Bronchial epithelial cell (primary cell): ENCODE data around the gene HS6ST2. TPM values are rescaled to one million over a fixed set of nuclear protein-coding genes. Genes with fewer than 3 reads are reported as not detected.
A peak's percentile ranks its signal among the peaks of the same experiment; 100 is the strongest.

ENCODE experiments used
- DNase-seq: peaks from one replicate; pipeline ENCODE4 v3.0.0-alpha.2; 2010; ENCODE audit warnings: low read depth
- FAIRE-seq: peaks from 2 replicates; lab custom pipeline; 2011; peaks lifted over from hg19 to GRCh38; lab: Jason Lieb, UNC
- H3K27me3 ChIP-seq: 2 replicates; pipeline ENCODE4 v1.5.1; 2011; ENCODE audit warnings: low read length; ENCODE audit not compliant: control insufficient read depth, insufficient read depth
- H3K36me3 ChIP-seq: 2 replicates; pipeline ENCODE4 v1.5.1; 2011; ENCODE audit warnings: low read length; ENCODE audit not compliant: control insufficient read depth, insufficient read depth
- H3K4me3 ChIP-seq: 2 replicates; pipeline ENCODE4 v1.5.1; 2011; ENCODE audit warnings: mild to moderate bottlenecking, low read depth, low read length, control low read depth
- CTCF ChIP-seq: IDR thresholded peaks from 2 replicates; pipeline ENCODE4 v1.5.1; 2011; ENCODE audit warnings: mild to moderate bottlenecking, moderate library complexity, low read length, control low read depth, inconsistent platforms; ENCODE audit not compliant: insufficient read depth, severe bottlenecking
- total RNA-seq: library from RNA; depleted of rRNA; stranded (reverse); fragments of >200 nt; gene quantifications from 2 replicates; pipeline ENCODE4 v1.2.1, GENCODE V29; 2014

Gene HS6ST2
- total RNA-seq, 1 donor from 2014 or later = 16.8 TPM

- H3K27me3 ChIP-seq = no peaks in the 10 kb centered on the region
- no peaks in the 10 kb centered on the region for H3K36me3 ChIP-seq
- H3K4me3 ChIP-seq = no peak overlapping the region
- no peak for TF ChIP-seq CTCF
- DNase-seq = no peak
- peak; percentile 55 for FAIRE-seq
Observed at GRCh38 chrX:132742246-132742645, 216.2 kb downstream of the HS6ST2 start.

GRCh38 chrX:132741689-132742088 lies 216.7 kb downstream of the HS6ST2 start:
- FAIRE-seq = no peak

GRCh38 chrX:132740316-132741123 lies 217.9 kb downstream of the HS6ST2 start:
- FAIRE-seq = no peak
- peak; percentile 55 for TF ChIP-seq CTCF

More at GRCh38 chrX:132741689-132742088, 216.7 kb downstream of the HS6ST2 start:
- H3K4me3 ChIP-seq = no peak overlapping the region
- H3K27me3 ChIP-seq = no peaks in the 10 kb centered on the region
- no peak for TF ChIP-seq CTCF
- DNase-seq = peak; percentile 59
- H3K36me3 ChIP-seq = no peaks in the 10 kb centered on the region

DNA sequence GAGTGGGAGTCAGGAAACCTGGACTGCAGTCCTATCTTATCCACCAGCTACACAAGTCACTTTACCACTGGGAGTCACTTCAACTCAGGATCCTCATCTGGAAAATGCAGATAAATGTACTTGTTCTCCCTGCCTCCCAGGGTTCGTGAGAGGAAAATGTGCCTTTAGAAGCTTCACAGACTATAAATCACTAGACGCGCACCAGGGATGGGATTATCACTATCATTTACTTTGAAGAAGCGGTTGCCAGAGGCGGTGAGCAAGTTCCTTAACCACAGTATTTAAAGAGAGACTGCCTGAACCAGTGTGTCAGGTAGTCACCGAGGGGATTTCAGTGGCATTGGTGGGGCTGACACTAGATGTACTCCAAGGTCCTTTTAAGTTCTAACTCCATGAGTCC lies 219.5 kb downstream of the HS6ST2 start:
- H3K27me3 ChIP-seq = no peaks in the 10 kb centered on the region
- DNase-seq = no peak
- no peaks in the 10 kb centered on the region for H3K36me3 ChIP-seq
- no peak for TF ChIP-seq CTCF
- H3K4me3 ChIP-seq = no peak overlapping the region
- no peak for FAIRE-seq

More at GRCh38 chrX:132740316-132741123, 217.9 kb downstream of the HS6ST2 start:
- Histone ChIP-seq H3K27me3 (no peaks in the 10 kb centered on the region), H3K36me3 (no peaks in the 10 kb centered on the region), H3K4me3 (no peak overlapping the region)
- DNase-seq = no peak

GRCh38 chrX:132737743-132738142 lies 220.7 kb downstream of the HS6ST2 start:
- FAIRE-seq = no peak

More at GRCh38 chrX:132737743-132738142, 220.7 kb downstream of the HS6ST2 start:
- no peak for TF ChIP-seq CTCF
- no peaks in the 10 kb centered on the region for H3K36me3 ChIP-seq
- peak; percentile 65 for DNase-seq
- H3K27me3 ChIP-seq = no peaks in the 10 kb centered on the region
- H3K4me3 ChIP-seq = no peak overlapping the region
